RWPE1 (cell line): ENCODE results near the gene USP35.
"Not testable (repeated sequence)": the region's sequence is repeated elsewhere in the genome, so short reads cannot be mapped to it uniquely, and the experiment has no call there.

Experiments used
- CTCF ChIA-PET: fragments of 350-600 bp; sonication (Branson Sonifier 250); formaldehyde crosslinking; extraction: SDS; loops from one replicate; lab custom pipeline; 2021; lab: Yijun Ruan, JAX
- POLR2A ChIA-PET: fragments of 400-600 bp; formaldehyde crosslinking; extraction: SDS; loops from one replicate; lab custom pipeline; 2020; ENCODE audit warnings: antibody characterized with exemption; ENCODE audit not compliant: low non-redundant PET; lab: Yijun Ruan, JAX
- DNase-seq: peaks from one replicate; pipeline ENCODE4 v3.0.0; 2012; ENCODE audit warnings: low spot score
- H3K27ac ChIP-seq: fragments of 450-650 bp; 2 replicates; pipeline ENCODE4 v1.5.1; 2017
- CTCF ChIP-seq: fragments of 450-650 bp; conservative IDR thresholded peaks from 2 replicates; pipeline ENCODE4 v1.5.1; 2017; ENCODE audit warnings: low read depth, mild to moderate bottlenecking

USP35 gene

GRCh38 chr11:78227921-78228320, 39.2 kb downstream of the USP35 start:
- POLR2A ChIA-PET = no interaction called here
- DNase-seq = no peak
- no peak overlapping the region for H3K27ac ChIP-seq
- no peak for TF ChIP-seq CTCF
- CTCF ChIA-PET = interaction anchor here (0.6 to 3.5 kb wide), 6 partner anchors 51 to 437 kb away, joined by 3 to 21 read pairs (median 4); no protein-coding TSS in a partner anchor

- TF ChIP-seq CTCF = peak; percentile 47
- peak; percentile 64 for DNase-seq
- H3K27ac ChIP-seq = no peak overlapping the region
- ChIA-PET POLR2A (no interaction called here), CTCF (interaction anchor here (0.6 to 3.5 kb wide), 6 partner anchors 50 to 336 kb away, joined by 3 to 21 read pairs (median 4); no protein-coding TSS in a partner anchor)
Observed at GRCh38 chr11:78228467-78228866, 39.7 kb downstream of the USP35 start.

- no peak for DNase-seq
- no peak for TF ChIP-seq CTCF
- CTCF ChIA-PET = interaction anchor here (3.5 kb wide), 1 partner anchor 336 kb away, joined by 21 read pairs; no protein-coding TSS in a partner anchor
- POLR2A ChIA-PET = no interaction called here
- no peak overlapping the region for H3K27ac ChIP-seq
Observed at GRCh38 chr11:78229106-78229505, 40.4 kb downstream of the USP35 start.

DNA sequence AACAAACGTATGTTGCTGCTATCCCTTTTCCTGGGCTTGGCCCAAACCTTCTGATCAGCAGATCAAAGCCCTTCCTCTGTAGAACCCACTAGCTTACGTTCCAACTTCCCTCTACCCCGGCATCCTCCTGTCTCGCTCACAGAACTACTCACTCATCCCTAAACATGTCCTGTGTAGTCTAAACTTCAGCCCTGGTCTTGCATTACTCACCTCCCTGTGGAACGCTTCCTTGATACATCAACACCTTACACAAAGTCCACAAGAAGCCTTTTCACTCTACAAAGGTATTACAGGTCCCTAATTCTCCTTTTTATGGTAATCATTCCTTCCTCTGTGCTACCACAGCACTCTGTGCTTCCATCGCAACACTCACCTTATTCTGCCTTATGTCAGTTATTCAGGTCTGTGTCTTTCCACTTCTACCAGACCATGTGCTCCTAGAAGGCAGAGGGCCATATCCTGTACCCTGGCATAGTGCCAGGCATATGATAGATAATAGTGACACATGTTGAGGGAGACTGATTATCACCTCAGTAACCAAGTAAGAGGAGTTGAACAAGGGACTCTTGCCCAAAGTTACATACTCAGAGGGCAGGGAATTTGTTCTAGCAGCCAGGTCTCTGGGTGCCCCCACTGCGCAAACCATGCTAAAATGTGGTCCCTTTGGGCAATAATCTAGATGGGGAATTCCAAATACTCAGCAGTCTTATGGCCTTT, 41.6 kb downstream of the USP35 start:
- no peak overlapping the region for H3K27ac ChIP-seq
- DNase-seq = no peak
- no peak for TF ChIP-seq CTCF
- CTCF ChIA-PET = no interaction called here
- POLR2A ChIA-PET = no interaction called here

DNA sequence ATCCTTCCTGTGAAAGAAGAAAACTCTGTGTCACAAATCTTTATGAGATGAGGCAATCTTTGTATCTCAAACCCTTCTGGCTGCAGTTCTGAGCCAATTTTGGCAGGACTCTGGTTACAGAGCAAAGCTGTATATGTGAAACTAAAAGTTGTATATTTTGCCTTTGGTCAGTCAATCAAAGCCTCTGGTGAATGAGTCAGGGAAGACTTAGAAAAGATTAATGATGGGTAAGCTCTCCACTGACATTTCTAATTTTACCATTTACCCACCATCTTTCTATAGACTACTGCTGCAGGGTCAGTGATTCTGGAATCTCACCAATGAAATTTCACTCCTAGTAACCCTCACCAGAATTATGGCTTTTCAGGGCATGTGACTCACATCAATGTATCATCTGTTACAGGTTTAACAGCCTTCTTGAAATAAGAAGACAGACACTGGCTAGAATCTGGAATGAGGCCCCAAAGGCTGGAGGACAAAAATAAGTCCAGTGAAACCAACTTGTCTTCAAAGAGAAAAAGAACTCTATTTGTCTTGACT, 43.3 kb downstream of the USP35 start:
- ChIA-PET POLR2A (no interaction called here), CTCF (no interaction called here)
- no peak overlapping the region for H3K27ac ChIP-seq
- no peak for TF ChIP-seq CTCF
- peak; percentile 13 for DNase-seq

DNA sequence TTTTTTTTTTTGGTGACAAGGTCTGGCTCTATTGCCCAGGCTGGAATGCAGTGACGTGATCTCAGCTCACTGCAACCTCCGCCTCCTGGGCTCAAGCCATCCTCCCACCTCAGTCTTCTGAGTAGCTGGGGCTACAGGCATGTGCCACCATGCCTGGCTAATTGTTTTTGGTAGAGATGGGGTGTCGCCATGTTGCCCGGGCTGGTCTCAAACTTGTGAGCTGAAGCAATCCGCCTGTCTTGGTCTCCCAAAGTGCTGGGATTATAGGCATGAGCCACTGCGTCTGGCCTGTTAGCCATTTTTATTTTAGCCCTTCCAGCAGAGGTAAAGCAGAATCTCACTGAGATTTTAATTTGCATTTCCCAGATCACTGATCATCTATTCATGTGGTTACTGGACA, 44.3 kb downstream of the USP35 start:
- DNase-seq, CTCF ChIA-PET, POLR2A ChIA-PET, H3K27ac ChIP-seq: not testable (repeated sequence)

- ChIA-PET CTCF (interaction anchor here (0.6 kb wide), 1 partner anchor 329 kb away, joined by 3 read pairs; no protein-coding TSS in a partner anchor), POLR2A (no interaction called here)
- H3K27ac ChIP-seq = no peak overlapping the region
- no peak for DNase-seq
- TF ChIP-seq CTCF = no peak
Observed at GRCh38 chr11:78234006-78234405, 45.3 kb downstream of the USP35 start.
